ENCODE data around the gene MAFB. TPM values are rescaled to one million over a fixed set of nuclear protein-coding genes. Genes with fewer than 3 reads are reported as not detected.

Gene MAFB
- total RNA-seq, 1 experiment from 2014 or later = 0.88 TPM

- CTCF ChIA-PET = interaction anchor here (0.7 to 1.7 kb wide), 2 partner anchors 21 to 22 kb away, joined by 3 to 10 read pairs; partner anchors contain the start of gene MAFB
- Histone ChIP-seq H3K36me3 (ENCODE audit: control insufficient read depth, insufficient read depth, low read length) (no peaks in the 10 kb centered on the region), H3K4me3 (ENCODE audit: low read depth, low read length) (no peak overlapping the region), H3K4me1 (peaks cover 32% of the 10 kb centered on the region), H3K27me3 (replicated peaks; ENCODE audit: control insufficient read depth, insufficient read depth, low read length) (no peaks in the 10 kb centered on the region), H3K9me3 (no peaks in the 10 kb centered on the region)
- no peaks in the 10 kb centered on the region for H3K9me3 Mint-ChIP-seq (ENCODE audit: unreplicated experiment)
- no peak overlapping the region for H3K4me3 Mint-ChIP-seq (ENCODE audit: unreplicated experiment)
- TF ChIP-seq, protein P1, sequence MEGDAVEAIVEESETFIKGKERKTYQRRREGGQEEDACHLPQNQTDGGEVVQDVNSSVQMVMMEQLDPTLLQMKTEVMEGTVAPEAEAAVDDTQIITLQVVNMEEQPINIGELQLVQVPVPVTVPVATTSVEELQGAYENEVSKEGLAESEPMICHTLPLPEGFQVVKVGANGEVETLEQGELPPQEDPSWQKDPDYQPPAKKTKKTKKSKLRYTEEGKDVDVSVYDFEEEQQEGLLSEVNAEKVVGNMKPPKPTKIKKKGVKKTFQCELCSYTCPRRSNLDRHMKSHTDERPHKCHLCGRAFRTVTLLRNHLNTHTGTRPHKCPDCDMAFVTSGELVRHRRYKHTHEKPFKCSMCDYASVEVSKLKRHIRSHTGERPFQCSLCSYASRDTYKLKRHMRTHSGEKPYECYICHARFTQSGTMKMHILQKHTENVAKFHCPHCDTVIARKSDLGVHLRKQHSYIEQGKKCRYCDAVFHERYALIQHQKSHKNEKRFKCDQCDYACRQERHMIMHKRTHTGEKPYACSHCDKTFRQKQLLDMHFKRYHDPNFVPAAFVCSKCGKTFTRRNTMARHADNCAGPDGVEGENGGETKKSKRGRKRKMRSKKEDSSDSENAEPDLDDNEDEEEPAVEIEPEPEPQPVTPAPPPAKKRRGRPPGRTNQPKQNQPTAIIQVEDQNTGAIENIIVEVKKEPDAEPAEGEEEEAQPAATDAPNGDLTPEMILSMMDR (IDR thresholded peaks at IDR 0.05; ENCODE audit: insufficient read depth in 1 of 2, low read depth in 1 of 2, low read length in 1 of 2, severe bottlenecking in 1 of 2, unreplicated experiment in 1 of 2) = no peak
- H3K4me1 Mint-ChIP-seq (ENCODE audit: low read depth, unreplicated experiment) = peaks cover 6% of the 10 kb centered on the region
- peak; percentile 72 to 90 for DNase-seq
- POLR2A ChIA-PET = interaction anchor here (1.2 kb wide), 1 partner anchor 20 kb away, joined by 6 read pairs; the partner anchor contains the start of gene MAFB
- intact Hi-C loops (cut with micrococcal nuclease; ENCODE audit: unreplicated experiment) = no loop called here
- no peaks in the 10 kb centered on the region for H3K36me3 Mint-ChIP-seq (ENCODE audit: insufficient read depth, unreplicated experiment)
- H3K27ac Mint-ChIP-seq (ENCODE audit: unreplicated experiment) = no peak overlapping the region
- no TSS peak for BruUV-seq (replicated peaks)
- H3K27me3 Mint-ChIP-seq (ENCODE audit: insufficient read depth, unreplicated experiment) = no peaks in the 10 kb centered on the region
Observed at GRCh38 chr20:40668449-40669228, 20.4 kb downstream of the MAFB start.

- no peaks in the 10 kb centered on the region for H3K9me3 ChIP-seq
- no peak overlapping the region for H3K4me3 ChIP-seq (ENCODE audit: low read depth, low read length)
- Mint-ChIP-seq H3K9me3 (ENCODE audit: unreplicated experiment) (no peaks in the 10 kb centered on the region), H3K4me1 (ENCODE audit: low read depth, unreplicated experiment) (peaks cover 6% of the 10 kb centered on the region), H3K27me3 (ENCODE audit: insufficient read depth, unreplicated experiment) (no peaks in the 10 kb centered on the region), H3K27ac (ENCODE audit: unreplicated experiment) (no peak overlapping the region), H3K4me3 (ENCODE audit: unreplicated experiment) (no peak overlapping the region), H3K36me3 (ENCODE audit: insufficient read depth, unreplicated experiment) (no peaks in the 10 kb centered on the region)
- TF ChIP-seq, protein P1 (IDR thresholded peaks at IDR 0.05; ENCODE audit: insufficient read depth in 1 of 2, low read depth in 1 of 2, low read length in 1 of 2, severe bottlenecking in 1 of 2, unreplicated experiment in 1 of 2) = no peak
- H3K4me1 ChIP-seq = peaks cover 36% of the 10 kb centered on the region
- intact Hi-C loops (cut with micrococcal nuclease; ENCODE audit: unreplicated experiment) = no loop called here
- no peak for DNase-seq
- ChIA-PET CTCF (interaction anchor here (1.7 kb wide), 1 partner anchor 22 kb away, joined by 10 read pairs; the partner anchor contains the start of gene MAFB), POLR2A (no interaction called here)
- H3K27me3 ChIP-seq (replicated peaks; ENCODE audit: control insufficient read depth, insufficient read depth, low read length) = no peaks in the 10 kb centered on the region
- BruUV-seq (replicated peaks) = no TSS peak
- H3K36me3 ChIP-seq (ENCODE audit: control insufficient read depth, insufficient read depth, low read length) = no peaks in the 10 kb centered on the region
Observed at GRCh38 chr20:40667503-40667902, 21.5 kb downstream of the MAFB start.

DNA sequence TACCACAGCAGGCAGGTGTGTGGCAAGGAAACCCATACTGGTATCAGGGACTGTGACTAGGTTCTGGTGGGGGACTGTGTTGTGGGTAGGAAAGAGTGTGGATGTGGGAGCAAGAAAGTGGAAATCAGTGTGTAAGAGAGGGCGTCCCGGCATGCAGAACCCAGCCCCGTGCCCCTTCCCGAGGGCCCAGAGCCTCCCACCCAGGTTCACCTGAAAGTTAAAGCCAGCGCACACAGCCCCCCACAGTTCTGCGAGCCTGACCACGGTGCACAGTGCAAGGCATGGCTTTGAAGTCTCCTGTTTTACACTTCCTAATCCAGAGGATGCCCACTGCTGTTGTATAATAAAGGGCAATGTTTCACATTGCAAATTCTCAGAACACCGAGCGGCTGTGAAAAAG, 22.7 kb downstream of the MAFB start:
- Histone ChIP-seq H3K4me3 (ENCODE audit: low read depth, low read length) (no peak overlapping the region), H3K4me1 (peaks cover 36% of the 10 kb centered on the region), H3K27me3 (replicated peaks; ENCODE audit: control insufficient read depth, insufficient read depth, low read length) (no peaks in the 10 kb centered on the region), H3K9me3 (no peaks in the 10 kb centered on the region), H3K36me3 (ENCODE audit: control insufficient read depth, insufficient read depth, low read length) (no peaks in the 10 kb centered on the region)
- CTCF ChIA-PET = no interaction called here
- DNase-seq = no peak
- TF ChIP-seq, protein P1 (IDR thresholded peaks at IDR 0.05; ENCODE audit: insufficient read depth in 1 of 2, low read depth in 1 of 2, low read length in 1 of 2, severe bottlenecking in 1 of 2, unreplicated experiment in 1 of 2) = no peak
- Mint-ChIP-seq H3K36me3 (ENCODE audit: insufficient read depth, unreplicated experiment) (no peaks in the 10 kb centered on the region), H3K27ac (ENCODE audit: unreplicated experiment) (no peak overlapping the region), H3K27me3 (ENCODE audit: insufficient read depth, unreplicated experiment) (no peaks in the 10 kb centered on the region), H3K4me1 (ENCODE audit: low read depth, unreplicated experiment) (peaks cover 6% of the 10 kb centered on the region), H3K9me3 (ENCODE audit: unreplicated experiment) (no peaks in the 10 kb centered on the region), H3K4me3 (ENCODE audit: unreplicated experiment) (no peak overlapping the region)
- intact Hi-C loops (cut with micrococcal nuclease; ENCODE audit: unreplicated experiment) = no loop called here
- POLR2A ChIA-PET = no interaction called here
- BruUV-seq (replicated peaks) = no TSS peak

Data from Caco-2 (cell line).